HepG2 (cell line): ENCODE data around the gene EDNRA. TPM values are rescaled to one million over a fixed set of nuclear protein-coding genes. Genes with fewer than 3 reads are reported as not detected.
A peak's percentile ranks its signal among the peaks of the same experiment; 100 is the strongest.
"Not testable (repeated sequence)": the region's sequence is repeated elsewhere in the genome, so short reads cannot be mapped to it uniquely, and the experiment has no call there.

ENCODE experiments used
- ATAC-seq: fragments of 200-7000 bp; cut with Tn5 transposase; 3 replicates; pipeline ENCODE4 v1.9.1; 2020; ENCODE audit warnings: mild to moderate bottlenecking, moderate library complexity
- Bru-seq: library from RNA; stranded (reverse); fragments of 400-500 nt; gene quantifications from one replicate; lab custom pipeline; 2021; lab: Mats Ljungman, UMichigan
- BruChase-seq, 2 experiments: library from RNA; stranded (reverse); fragments of 400-500 nt; gene quantifications; one replicate each; lab custom pipeline; 2021; lab: Mats Ljungman, UMichigan
- BruUV-seq: library from RNA; stranded (reverse); fragments of 400-500 nt; replicated peaks from 2 replicates; lab custom pipeline; 2021; lab: Mats Ljungman, UMichigan
- CTCF ChIA-PET: fragments of 300-600 bp; formaldehyde crosslinking; extraction: SDS; loops from one replicate; lab custom pipeline; 2021; ENCODE audit warnings: low total read pairs, inconsistent platforms, low intra/inter-chr PET ratio; lab: Yijun Ruan, JAX
- POLR2A ChIA-PET: fragments of 350-600 bp; sonication (Branson Sonifier 250); formaldehyde crosslinking; loops from one replicate; lab custom pipeline; 2020; ENCODE audit warnings: antibody characterized with exemption, inconsistent platforms; lab: Yijun Ruan, JAX
- DNase-seq: peaks from one replicate; pipeline ENCODE4 v3.0.0-alpha.2; 2015; ENCODE audit warnings: low spot score
- FAIRE-seq: peaks from 3 replicates; lab custom pipeline; 2011; peaks lifted over from hg19 to GRCh38; lab: Jason Lieb, UNC
- H2AFZ ChIP-seq: one replicate; pipeline ENCODE4 v1.6.1; 2011; ENCODE audit warnings: low read length, inconsistent platforms
- H3K27ac ChIP-seq: fragments of 300-600 bp; 3 replicates; pipeline ENCODE4 v1.8.0; 2011; ENCODE audit warnings: mixed run types, mild to moderate bottlenecking, mixed read lengths, low read length, inconsistent platforms; ENCODE audit not compliant: insufficient read depth; ENCODE audit errors: extremely low read length
- H3K27me3 ChIP-seq, 2 experiments: fragments of 200-600 bp in 1 of 2; 2 replicates in 1 of 2; 3 replicates in 1 of 2; pipeline versions ENCODE4 v1.6.0 to v1.8.0; 2011; ENCODE audit warnings: low read length in 2 of 2, mild to moderate bottlenecking in 2 of 2, moderate library complexity in 2 of 2, inconsistent platforms in 1 of 2; ENCODE audit not compliant: insufficient read depth in 2 of 2, control insufficient read depth in 1 of 2
- H3K36me3 ChIP-seq, 2 experiments: fragments of 200-600 bp in 1 of 2; replicated peaks in 1 of 2; 2 replicates in 1 of 2; 3 replicates in 1 of 2; pipeline versions ENCODE4 v1.5.1 to v1.8.0; 2011; ENCODE audit warnings: low read length in 2 of 2, inconsistent platforms in 1 of 2; ENCODE audit not compliant: insufficient read depth in 2 of 2, control insufficient read depth in 1 of 2
- H3K4me1 ChIP-seq: 2 replicates; pipeline ENCODE4 v1.5.1; 2012; ENCODE audit warnings: low read length, inconsistent platforms; ENCODE audit not compliant: insufficient read depth
- H3K4me2 ChIP-seq: 2 replicates; pipeline ENCODE4 v1.6.0; 2011; ENCODE audit warnings: low read depth, low read length, inconsistent platforms
- H3K4me3 ChIP-seq, 3 experiments: fragments of 200-600 bp in 1 of 3; sonication (generic), shearing (Covaris generic) in 1 of 3; replicated peaks in 1 of 3; 2 replicates each; pipeline ENCODE4 v1.5.1; 2011 to 2016; ENCODE audit warnings: low read length in 3 of 3, inconsistent platforms in 2 of 3, low read depth in 2 of 3, mild to moderate bottlenecking in 2 of 3, control low read depth in 1 of 3, mixed read lengths in 1 of 3; ENCODE audit not compliant: insufficient read depth in 1 of 3
- H3K79me2 ChIP-seq: one replicate; pipeline ENCODE4 v1.6.1; 2011; ENCODE audit warnings: low read length, inconsistent platforms; ENCODE audit not compliant: insufficient read depth
- H3K9ac ChIP-seq: 2 replicates; pipeline ENCODE4 v1.6.0; 2011; ENCODE audit warnings: mild to moderate bottlenecking, low read depth, low read length, inconsistent platforms; ENCODE audit not compliant: insufficient read depth
- H3K9me3 ChIP-seq: 2 replicates; pipeline ENCODE4 v1.5.1; 2012; ENCODE audit warnings: mild to moderate bottlenecking, low read length
- H4K20me1 ChIP-seq: 2 replicates; pipeline ENCODE4 v1.6.0; 2011; ENCODE audit warnings: inconsistent platforms, mild to moderate bottlenecking, low read length, moderate library complexity; ENCODE audit not compliant: insufficient read depth
- GTF2F1 ChIP-seq: fragments of 150-350 bp; IDR thresholded peaks from 2 replicates; pipeline ENCODE4 v1.6.1; 2014; ENCODE audit warnings: low read length
- GZF1 ChIP-seq: sonication (generic); formaldehyde crosslinking; IDR thresholded peaks from 2 replicates; pipeline ENCODE4 v1.5.1; 2020; ENCODE audit warnings: mild to moderate bottlenecking, missing genetic modification reagents
- NAIF1 ChIP-seq: sonication (generic); formaldehyde crosslinking; IDR thresholded peaks from 2 replicates; pipeline ENCODE4 v1.5.0; 2020; ENCODE audit warnings: mild to moderate bottlenecking, missing genetic modification reagents, borderline replicate concordance
- PHF21A ChIP-seq: sonication (generic); formaldehyde crosslinking; IDR thresholded peaks from 2 replicates; pipeline ENCODE4 v1.5.0; 2020; ENCODE audit warnings: mild to moderate bottlenecking, missing genetic modification reagents
- RCOR2 ChIP-seq: IDR thresholded peaks from 2 replicates; pipeline ENCODE4 v1.6.1; 2016; ENCODE audit warnings: missing biosample characterization, missing genetic modification reagents
- YY1 ChIP-seq: IDR thresholded peaks from 2 replicates; pipeline ENCODE4 v1.6.1; 2011; ENCODE audit warnings: low read length, low read depth, moderate library complexity, mild to moderate bottlenecking; ENCODE audit not compliant: insufficient read depth, insufficient replicate concordance
- ZNF253 ChIP-seq: sonication (generic); formaldehyde crosslinking; IDR thresholded peaks from 2 replicates; pipeline ENCODE4 v1.8.0; 2022; ENCODE audit warnings: mild to moderate bottlenecking, missing genetic modification reagents, borderline replicate concordance
- ZNF557 ChIP-seq: sonication (generic); formaldehyde crosslinking; IDR thresholded peaks from 2 replicates; pipeline ENCODE4 v1.4.0; 2020; ENCODE audit warnings: missing genetic modification reagents
- WGBS: methylation state at CpG from one replicate; pipeline ENCODE4 v1.1.6; 2017; ENCODE audit warnings: low lambda C conversion rate; 5-methylcytosine and 5-hydroxymethylcytosine counted together
- in situ Hi-C: cut with HindIII; loops from 2 replicates; pipeline ENCODE4 v1.10.0; 2017; ENCODE audit warnings: low pct_unique_long_range_greater_than_20kb; ENCODE audit not compliant: extremely low pct_ligation_motif_present
- intact Hi-C: fragments of 100-400 bp; cut with micrococcal nuclease; formaldehyde crosslinking; loops from one replicate; pipeline ENCODE4 v1.10.0; 2022; ENCODE audit not compliant: unreplicated experiment
- long read RNA-seq, 2 experiments: library from RNA in 1 of 2; library from polyadenylated mRNA in 1 of 2; stranded (forward) in 1 of 2; unstranded in 1 of 2; transcript quantifications; one replicate each; pipeline ENCODE4 v2.0.0, GENCODE V29; 2019 to 2022
- polyA minus RNA-seq, 3 experiments: library from RNA; depleted of rRNA, polyadenylated mRNA; stranded (reverse); fragments of >200 nt; gene quantifications; 2 replicates each; pipeline ENCODE4 v1.2.3, GENCODE V29; 2011; ENCODE audit warnings: low replicate concordance in 1 of 3
- polyA plus RNA-seq, 8 experiments: library from polyadenylated mRNA; depleted of rRNA in 3 of 8; stranded (reverse) in 7 of 8; unstranded in 1 of 8; fragments of >200 nt; fragmentation: Illumina TruSeq in 4 of 8; extraction: Trizol in 4 of 8; gene quantifications; 2 replicates each; pipeline versions ENCODE4 v1.2.1 to v1.2.3, GENCODE V29; 2011 to 2016; ENCODE audit warnings: low read depth in 4 of 8, missing spikeins in 1 of 8, mixed read lengths in 1 of 8; ENCODE audit not compliant: insufficient read depth in 1 of 8
- total RNA-seq, 5 experiments: library from RNA; depleted of rRNA; stranded (reverse); fragments of >200 nt; fragmentation: Illumina TruSeq; extraction: Trizol; gene quantifications; 2 replicates each; pipeline ENCODE4 v1.2.3, GENCODE V29; 2016; ENCODE audit warnings: low read depth in 1 of 5
- TF ChIP-seq, protein P1 (sequence below): sonication (generic); formaldehyde crosslinking; IDR thresholded peaks from 2 replicates; pipeline ENCODE4 v1.5.0; 2020; ENCODE audit warnings: missing genetic modification reagents, mild to moderate bottlenecking, borderline replicate concordance

Gene EDNRA
- not detected in 2 replicates for total RNA-seq (2016; rRNA removed; fragmentation: Illumina TruSeq; extraction: Trizol)
- total RNA-seq (2016; cell fraction: cytosol; rRNA removed; fragmentation: Illumina TruSeq; extraction: Trizol; ENCODE audit: low read depth): not detected in 2 replicates
- total RNA-seq (2016; cell fraction: insoluble cytoplasmic fraction; rRNA removed; fragmentation: Illumina TruSeq; extraction: Trizol): not detected in 2 replicates
- total RNA-seq (2016; cell fraction: membrane; rRNA removed; fragmentation: Illumina TruSeq; extraction: Trizol): not detected in 2 replicates
- total RNA-seq (2016; cell fraction: nucleus; rRNA removed; fragmentation: Illumina TruSeq; extraction: Trizol): 0.09 TPM in 1 of 2 replicates, not detected in the other
- polyA plus RNA-seq (2011; rRNA removed): not detected in 2 replicates
- not detected in 2 replicates for polyA plus RNA-seq (2011; cell fraction: cytosol; rRNA removed)
- polyA plus RNA-seq (2011; cell fraction: nucleus; rRNA removed): not detected in 2 replicates
- not detected in 2 replicates for polyA plus RNA-seq (2012)
- polyA plus RNA-seq (2016; cell fraction: cytosol; fragmentation: Illumina TruSeq; extraction: Trizol; ENCODE audit: low read depth): not detected in 2 replicates
- not detected in 2 replicates for polyA plus RNA-seq (2016; cell fraction: insoluble cytoplasmic fraction; fragmentation: Illumina TruSeq; extraction: Trizol; ENCODE audit: low read depth)
- not detected in 2 replicates for polyA plus RNA-seq (2016; cell fraction: membrane; fragmentation: Illumina TruSeq; extraction: Trizol; ENCODE audit: low read depth)
- not detected in 2 replicates for polyA plus RNA-seq (2016; cell fraction: nucleus; fragmentation: Illumina TruSeq; extraction: Trizol; ENCODE audit: insufficient read depth, low read depth)
- 0.42 TPM in 1 of 2 replicates, not detected in the other for polyA minus RNA-seq (2011; rRNA and poly(A)+ RNA removed; ENCODE audit: low replicate concordance)
- polyA minus RNA-seq (2011; cell fraction: cytosol; rRNA and poly(A)+ RNA removed): not detected in 2 replicates
- polyA minus RNA-seq (2011; cell fraction: nucleus; rRNA and poly(A)+ RNA removed): not detected in 2 replicates
- Bru-seq, nascent RNA: not detected
- not detected for BruChase-seq, experiment 1, labeled RNA remaining after a 6-hour chase
- percentile 2 among the genes with signal in this experiment for BruChase-seq, experiment 2, labeled RNA remaining after a 2-hour chase
- long read RNA-seq, experiment 1: 0 reads
- long read RNA-seq, experiment 2: 0 reads

DNA sequence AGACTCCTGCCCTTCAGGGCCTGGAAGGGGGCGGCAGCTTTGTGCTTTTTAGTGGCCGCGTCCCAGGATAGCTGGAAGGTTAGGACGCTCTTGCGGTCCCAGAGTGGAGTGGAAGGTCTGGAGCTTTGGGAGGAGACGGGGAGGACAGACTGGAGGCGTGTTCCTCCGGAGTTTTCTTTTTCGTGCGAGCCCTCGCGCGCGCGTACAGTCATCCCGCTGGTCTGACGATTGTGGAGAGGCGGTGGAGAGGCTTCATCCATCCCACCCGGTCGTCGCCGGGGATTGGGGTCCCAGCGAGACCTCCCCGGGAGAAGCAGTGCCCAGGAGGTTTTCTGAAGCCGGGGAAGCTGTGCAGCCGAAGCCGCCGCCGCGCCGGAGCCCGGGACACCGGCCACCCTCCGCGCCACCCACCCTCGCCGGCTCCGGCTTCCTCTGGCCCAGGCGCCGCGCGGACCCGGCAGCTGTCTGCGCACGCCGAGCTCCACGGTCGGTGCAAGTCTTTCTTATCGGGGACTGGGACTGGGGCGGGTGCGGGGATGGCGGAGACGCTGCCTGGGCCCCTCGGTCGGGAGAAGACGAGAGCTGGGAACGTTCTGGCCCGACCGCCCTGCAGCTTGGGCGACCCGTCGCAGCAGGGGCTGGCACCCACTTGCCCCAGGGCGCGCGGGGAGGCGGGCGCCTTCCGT lies at the start of gene EDNRA:
Gene EDNRA (plus strand): TSS at position 207 of the 686 bp plus-strand sequence. CDS start 4,585 bp downstream, outside the sequence.
- peaks cover 2 to 26% of the 10 kb centered on the region in 2 experiments; a peak in 2 of 5 replicates for H3K27me3 ChIP-seq
- no peak within 1 kb of the TSS for H2AFZ ChIP-seq
- intact Hi-C loops (no loop called here), in situ Hi-C loops (no loop called here)
- POLR2A ChIA-PET: no interaction called here
- H3K9me3 ChIP-seq: no peaks in the 10 kb centered on the region
- DNase-seq (no peak), FAIRE-seq (no peak), ATAC-seq (peak; percentile 54)
- H3K27ac ChIP-seq: no peak within 1 kb of the TSS
- H4K20me1 ChIP-seq: no peaks in the 10 kb centered on the region
- no TSS peak for BruUV-seq
- H3K79me2 ChIP-seq: no peaks in the 10 kb centered on the region
- no peak within 1 kb of the TSS for H3K9ac ChIP-seq
- H3K4me3 ChIP-seq: no peak within 1 kb of the TSS
- CTCF ChIA-PET: no interaction called here
- 16% methylated on average over 24 of the region's 68 CpGs for WGBS
- H3K36me3 ChIP-seq: no peaks in the 10 kb centered on the region
- H3K4me1 ChIP-seq: no peaks in the 10 kb centered on the region
- TF ChIP-seq ZNF557 (CRISPR knock-in tag) (no peak), RCOR2 (no peak), GTF2F1 (no peak), GZF1 (CRISPR knock-in tag) (no peak), ZNF253 (no peak), PHF21A (CRISPR knock-in tag) (no peak), NAIF1 (CRISPR knock-in tag) (no peak), YY1 (no peak)
- TF ChIP-seq, protein P1, sequence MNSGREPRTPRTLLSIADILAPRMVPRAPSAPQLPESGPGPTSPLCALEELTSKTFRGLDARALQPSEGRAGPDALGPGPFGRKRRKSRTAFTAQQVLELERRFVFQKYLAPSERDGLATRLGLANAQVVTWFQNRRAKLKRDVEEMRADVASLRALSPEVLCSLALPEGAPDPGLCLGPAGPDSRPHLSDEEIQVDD: no peak
- no peak within 1 kb of the TSS for H3K4me2 ChIP-seq

DNA sequence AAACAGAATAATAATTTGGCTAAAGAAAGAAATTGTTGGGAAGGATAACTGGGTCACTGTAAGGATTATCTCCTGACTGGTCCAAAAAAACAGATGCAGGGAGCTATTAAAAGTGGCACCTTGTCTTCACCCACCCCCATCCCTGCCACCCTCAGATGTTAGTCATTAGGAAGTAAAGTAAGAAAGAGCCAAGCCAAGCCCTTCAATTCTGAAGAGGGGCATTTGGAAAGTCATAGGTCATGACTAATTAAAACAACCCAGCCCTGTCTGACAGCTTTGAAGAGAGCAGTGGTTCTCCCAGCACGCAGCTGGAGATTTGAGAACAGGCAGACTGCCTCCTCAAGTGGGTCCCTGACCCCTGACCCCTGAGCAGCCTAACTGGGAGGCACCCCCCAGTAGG lies 46.5 kb upstream of the EDNRA start:
- DNase-seq, H2AFZ ChIP-seq, H3K4me3 ChIP-seq, H3K9ac ChIP-seq, FAIRE-seq, H3K36me3 ChIP-seq, BruUV-seq, POLR2A ChIA-PET, in situ Hi-C loops, ATAC-seq, H3K9me3 ChIP-seq, intact Hi-C loops, H3K4me2 ChIP-seq, CTCF ChIA-PET, H3K4me1 ChIP-seq, H3K27me3 ChIP-seq, H3K79me2 ChIP-seq, H4K20me1 ChIP-seq, H3K27ac ChIP-seq: not testable (repeated sequence)
- WGBS: 20% methylated on average over 1 of the region's 1 CpG
